ENCODE data around the gene CALML4.

- TF ChIP-seq TARDBP (IDR thresholded peaks at IDR 0.05): no peak
- no peak for TF ChIP-seq SP1 (IDR thresholded peaks at IDR 0.05)
- no peak for TF ChIP-seq FOXA1 (IDR thresholded peaks at IDR 0.05)
Measured at GRCh38 chr15:68232937-68233336, 27.8 kb upstream of the CALML4 start.

All from HEK293T (cell line).